Measurements from ENCODE around the gene HGFAC.

The HGFAC gene

DNA sequence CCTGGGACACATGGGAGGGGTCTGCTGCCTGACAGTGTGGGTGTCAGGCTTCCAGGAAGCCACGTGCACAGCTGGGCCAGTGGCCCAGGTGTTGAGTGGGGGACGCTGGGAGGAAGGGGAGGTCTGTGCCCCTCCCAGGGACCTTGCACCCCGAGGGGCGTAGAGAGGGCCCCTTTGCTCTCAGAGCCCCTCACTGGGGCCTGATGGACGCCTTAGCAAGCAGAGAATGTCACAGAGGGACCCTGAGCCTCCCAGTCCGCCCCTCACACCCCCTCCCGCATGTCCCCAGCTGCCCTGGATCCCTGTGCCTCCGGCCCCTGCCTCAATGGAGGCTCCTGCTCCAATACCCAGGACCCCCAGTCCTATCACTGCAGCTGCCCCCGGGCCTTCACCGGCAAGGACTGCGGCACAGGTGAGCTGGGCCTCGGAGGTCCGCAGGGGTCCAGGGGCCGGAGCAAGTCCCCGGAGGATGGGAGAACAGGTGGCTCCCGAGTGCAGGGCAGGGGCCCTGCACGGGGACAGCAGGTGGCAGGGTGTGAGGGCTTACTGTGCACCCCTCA is 2.1 kb downstream of the HGFAC start:
- H3K27me3 ChIP-seq (ENCODE audit: insufficient read depth, poor library complexity, severe bottlenecking) = no peaks in the 10 kb centered on the region
- DNase-seq (ENCODE audit: low read depth in 1 of 2, low spot score in 1 of 2) = no peak
- TF ChIP-seq SPI1 (IDR thresholded peaks at IDR 0.05; ENCODE audit: borderline replicate concordance, low read depth) (no peak), POLR2AphosphoS5 (IDR thresholded peaks at IDR 0.05; ENCODE audit: low read depth) (no peak), GABPA (IDR thresholded peaks at IDR 0.05; ENCODE audit: low read depth) (no peak)
- TF ChIP-seq, protein P1, sequence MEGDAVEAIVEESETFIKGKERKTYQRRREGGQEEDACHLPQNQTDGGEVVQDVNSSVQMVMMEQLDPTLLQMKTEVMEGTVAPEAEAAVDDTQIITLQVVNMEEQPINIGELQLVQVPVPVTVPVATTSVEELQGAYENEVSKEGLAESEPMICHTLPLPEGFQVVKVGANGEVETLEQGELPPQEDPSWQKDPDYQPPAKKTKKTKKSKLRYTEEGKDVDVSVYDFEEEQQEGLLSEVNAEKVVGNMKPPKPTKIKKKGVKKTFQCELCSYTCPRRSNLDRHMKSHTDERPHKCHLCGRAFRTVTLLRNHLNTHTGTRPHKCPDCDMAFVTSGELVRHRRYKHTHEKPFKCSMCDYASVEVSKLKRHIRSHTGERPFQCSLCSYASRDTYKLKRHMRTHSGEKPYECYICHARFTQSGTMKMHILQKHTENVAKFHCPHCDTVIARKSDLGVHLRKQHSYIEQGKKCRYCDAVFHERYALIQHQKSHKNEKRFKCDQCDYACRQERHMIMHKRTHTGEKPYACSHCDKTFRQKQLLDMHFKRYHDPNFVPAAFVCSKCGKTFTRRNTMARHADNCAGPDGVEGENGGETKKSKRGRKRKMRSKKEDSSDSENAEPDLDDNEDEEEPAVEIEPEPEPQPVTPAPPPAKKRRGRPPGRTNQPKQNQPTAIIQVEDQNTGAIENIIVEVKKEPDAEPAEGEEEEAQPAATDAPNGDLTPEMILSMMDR (IDR thresholded peaks at IDR 0.05; ENCODE audit: insufficient read depth, low read length) = no peak
- TF ChIP-seq, protein P2, sequence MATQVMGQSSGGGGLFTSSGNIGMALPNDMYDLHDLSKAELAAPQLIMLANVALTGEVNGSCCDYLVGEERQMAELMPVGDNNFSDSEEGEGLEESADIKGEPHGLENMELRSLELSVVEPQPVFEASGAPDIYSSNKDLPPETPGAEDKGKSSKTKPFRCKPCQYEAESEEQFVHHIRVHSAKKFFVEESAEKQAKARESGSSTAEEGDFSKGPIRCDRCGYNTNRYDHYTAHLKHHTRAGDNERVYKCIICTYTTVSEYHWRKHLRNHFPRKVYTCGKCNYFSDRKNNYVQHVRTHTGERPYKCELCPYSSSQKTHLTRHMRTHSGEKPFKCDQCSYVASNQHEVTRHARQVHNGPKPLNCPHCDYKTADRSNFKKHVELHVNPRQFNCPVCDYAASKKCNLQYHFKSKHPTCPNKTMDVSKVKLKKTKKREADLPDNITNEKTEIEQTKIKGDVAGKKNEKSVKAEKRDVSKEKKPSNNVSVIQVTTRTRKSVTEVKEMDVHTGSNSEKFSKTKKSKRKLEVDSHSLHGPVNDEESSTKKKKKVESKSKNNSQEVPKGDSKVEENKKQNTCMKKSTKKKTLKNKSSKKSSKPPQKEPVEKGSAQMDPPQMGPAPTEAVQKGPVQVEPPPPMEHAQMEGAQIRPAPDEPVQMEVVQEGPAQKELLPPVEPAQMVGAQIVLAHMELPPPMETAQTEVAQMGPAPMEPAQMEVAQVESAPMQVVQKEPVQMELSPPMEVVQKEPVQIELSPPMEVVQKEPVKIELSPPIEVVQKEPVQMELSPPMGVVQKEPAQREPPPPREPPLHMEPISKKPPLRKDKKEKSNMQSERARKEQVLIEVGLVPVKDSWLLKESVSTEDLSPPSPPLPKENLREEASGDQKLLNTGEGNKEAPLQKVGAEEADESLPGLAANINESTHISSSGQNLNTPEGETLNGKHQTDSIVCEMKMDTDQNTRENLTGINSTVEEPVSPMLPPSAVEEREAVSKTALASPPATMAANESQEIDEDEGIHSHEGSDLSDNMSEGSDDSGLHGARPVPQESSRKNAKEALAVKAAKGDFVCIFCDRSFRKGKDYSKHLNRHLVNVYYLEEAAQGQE (IDR thresholded peaks at IDR 0.05; ENCODE audit: insufficient replicate concordance, low read depth) = no peak
- no peak overlapping the region for H3K4me3 ChIP-seq (replicated peaks; ENCODE audit: insufficient read depth, low read length)
- H3K27ac ChIP-seq (replicated peaks) = no peak overlapping the region

DNA sequence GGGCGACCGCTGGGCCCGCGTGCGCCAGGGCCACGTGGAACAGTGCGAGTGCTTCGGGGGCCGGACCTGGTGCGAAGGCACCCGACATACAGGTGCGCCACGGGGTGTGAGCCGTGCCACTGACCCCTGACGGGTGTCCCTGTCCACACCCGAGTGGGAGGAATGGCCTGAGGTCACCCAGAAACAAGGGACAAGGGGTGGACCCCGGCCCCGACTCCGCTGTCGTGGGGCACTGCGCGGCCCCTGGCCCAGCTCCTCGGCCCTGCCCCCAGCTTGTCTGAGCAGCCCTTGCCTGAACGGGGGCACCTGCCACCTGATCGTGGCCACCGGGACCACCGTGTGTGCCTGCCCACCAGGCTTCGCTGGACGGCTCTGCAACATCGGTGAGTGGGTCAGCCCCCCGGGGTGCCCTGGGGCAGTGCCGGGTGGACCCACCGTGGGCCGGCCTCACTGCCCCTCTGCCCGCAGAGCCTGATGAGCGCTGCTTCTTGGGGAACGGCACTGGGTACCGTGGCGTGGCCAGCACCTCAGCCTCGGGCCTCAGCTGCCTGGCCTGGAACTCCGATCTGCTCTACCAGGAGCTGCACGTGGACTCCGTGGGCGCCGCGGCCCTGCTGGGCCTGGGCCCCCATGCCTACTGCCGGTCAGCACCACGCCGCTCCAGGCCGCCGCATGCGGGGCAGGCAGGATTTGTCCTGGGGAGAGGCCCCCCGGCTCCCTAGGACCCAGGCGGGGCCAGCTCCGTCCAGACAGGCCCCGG is 2.8 kb downstream of the HGFAC start:
- DNase-seq (ENCODE audit: low read depth in 1 of 2, low spot score in 1 of 2) = no peak
- TF ChIP-seq SPI1 (IDR thresholded peaks at IDR 0.05; ENCODE audit: borderline replicate concordance, low read depth) (no peak), POLR2AphosphoS5 (IDR thresholded peaks at IDR 0.05; ENCODE audit: low read depth) (no peak), GABPA (IDR thresholded peaks at IDR 0.05; ENCODE audit: low read depth) (no peak)
- TF ChIP-seq, protein P2 (IDR thresholded peaks at IDR 0.05; ENCODE audit: insufficient replicate concordance, low read depth) = no peak
- TF ChIP-seq, protein P1 (IDR thresholded peaks at IDR 0.05; ENCODE audit: insufficient read depth, low read length) = no peak
- no peak overlapping the region for H3K27ac ChIP-seq (replicated peaks)

DNA sequence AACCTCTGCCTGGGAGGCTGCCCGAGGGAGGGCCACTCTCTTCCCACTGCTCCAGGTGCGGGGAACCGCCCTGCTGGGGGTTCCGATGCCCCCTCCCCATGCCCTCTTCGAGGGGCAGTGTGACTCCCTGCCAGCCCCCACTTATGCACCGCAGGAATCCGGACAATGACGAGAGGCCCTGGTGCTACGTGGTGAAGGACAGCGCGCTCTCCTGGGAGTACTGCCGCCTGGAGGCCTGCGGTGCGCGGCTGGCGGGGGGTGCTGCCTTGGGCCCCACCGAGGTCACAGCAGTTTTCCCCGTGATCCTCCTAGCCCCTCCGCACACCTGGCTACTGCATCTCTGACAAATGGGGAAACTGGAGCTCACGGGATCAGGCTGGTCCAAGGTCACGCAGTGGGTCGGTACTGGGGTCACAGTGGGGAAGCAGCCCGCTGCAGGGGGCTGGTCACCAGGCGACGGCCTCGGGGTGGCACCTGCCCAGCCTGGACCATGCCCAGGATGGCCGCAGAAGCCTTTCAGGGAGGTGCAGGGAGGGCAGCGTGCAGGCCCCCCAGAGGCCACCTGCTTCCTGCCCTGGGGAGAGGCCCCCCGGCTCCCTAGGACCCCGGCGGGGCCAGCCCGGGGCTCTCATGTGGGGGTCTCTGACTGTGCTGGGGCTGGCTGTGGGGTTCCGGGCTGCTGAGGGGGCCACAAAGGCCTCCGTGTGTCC is 3.5 kb downstream of the HGFAC start:
- Histone ChIP-seq H3K4me3 (replicated peaks; ENCODE audit: insufficient read depth, low read length) (no peak overlapping the region), H3K27me3 (ENCODE audit: insufficient read depth, poor library complexity, severe bottlenecking) (peaks cover 7% of the 10 kb centered on the region), H3K27ac (replicated peaks) (no peak overlapping the region)
- TF ChIP-seq SPI1 (IDR thresholded peaks at IDR 0.05; ENCODE audit: borderline replicate concordance, low read depth) (no peak), GABPA (IDR thresholded peaks at IDR 0.05; ENCODE audit: low read depth) (no peak), POLR2AphosphoS5 (IDR thresholded peaks at IDR 0.05; ENCODE audit: low read depth) (no peak)
- TF ChIP-seq, protein P2 (IDR thresholded peaks at IDR 0.05; ENCODE audit: insufficient replicate concordance, low read depth) = no peak
- TF ChIP-seq, protein P1 (IDR thresholded peaks at IDR 0.05; ENCODE audit: insufficient read depth, low read length) = no peak
- no peak for DNase-seq (ENCODE audit: low read depth in 1 of 2, low spot score in 1 of 2)

More for the DNA sequence above, 2.8 kb downstream of the HGFAC start:
- no peak overlapping the region for H3K4me3 ChIP-seq (replicated peaks; ENCODE audit: insufficient read depth, low read length)
- H3K27me3 ChIP-seq (ENCODE audit: insufficient read depth, poor library complexity, severe bottlenecking) = no peaks in the 10 kb centered on the region
